Fibroblast of skin of left quadriceps (primary cell): ENCODE data around the gene JAML.

Experiments
- DNase-seq, 2 experiments: peaks; one replicate each; pipeline ENCODE4 v3.0.0-alpha.2; 2013; ENCODE audit warnings: low read depth in 2 of 2

JAML gene

GRCh38 chr11:118239509-118240205 is 14.8 kb upstream of the JAML start:
- no peak for DNase-seq

- DNase-seq = no peak
These were observed 14.1 kb upstream of the JAML start for GRCh38 chr11:118238929-118239328.

- DNase-seq = no peak
These were observed 13.6 kb upstream of the JAML start for GRCh38 chr11:118238421-118238820.

GRCh38 chr11:118236170-118236569 is 11.4 kb upstream of the JAML start:
- DNase-seq = no peak

GRCh38 chr11:118234833-118235232 is 10.0 kb upstream of the JAML start:
- DNase-seq = no peak

- DNase-seq = no peak
These were observed 9.0 kb upstream of the JAML start for GRCh38 chr11:118233850-118234249.

- no peak for DNase-seq
These were observed 8.6 kb upstream of the JAML start for GRCh38 chr11:118233377-118233776.

GRCh38 chr11:118232659-118233058 is 7.8 kb upstream of the JAML start:
- no peak for DNase-seq

GRCh38 chr11:118231461-118231860 is 6.7 kb upstream of the JAML start:
- no peak for DNase-seq

- DNase-seq = no peak
These were observed 5.3 kb upstream of the JAML start for GRCh38 chr11:118230088-118230487.

GRCh38 chr11:118229274-118229847 is 4.5 kb upstream of the JAML start:
- no peak for DNase-seq

- DNase-seq = no peak
These were observed 3.3 kb upstream of the JAML start for GRCh38 chr11:118227865-118228785.

GRCh38 chr11:118226781-118227180 is 2.0 kb upstream of the JAML start:
- DNase-seq = no peak

- no peak for DNase-seq
These were observed 1.5 kb upstream of the JAML start for GRCh38 chr11:118226296-118226695.

- DNase-seq = no peak
These were observed 819 bp downstream of the JAML start for GRCh38 chr11:118223992-118224391.

- DNase-seq = no peak
These were observed 1.2 kb downstream of the JAML start for GRCh38 chr11:118223570-118223969.

GRCh38 chr11:118222437-118222836 is 2.4 kb downstream of the JAML start:
- no peak for DNase-seq

- DNase-seq = no peak
These were observed 3.4 kb downstream of the JAML start for GRCh38 chr11:118221419-118221818.

- DNase-seq = no peak
These were observed 5.1 kb downstream of the JAML start for GRCh38 chr11:118219732-118220131.

- DNase-seq = no peak
These were observed 5.6 kb downstream of the JAML start for GRCh38 chr11:118219244-118219643.

- no peak for DNase-seq
These were observed 7.2 kb downstream of the JAML start for GRCh38 chr11:118217575-118217974.

GRCh38 chr11:118216621-118217481 is 8.0 kb downstream of the JAML start:
- DNase-seq = no peak
